T follicular helper cell (primary cell): Measurements from ENCODE around the gene NOL4.
"Not testable (repeated sequence)": the region's sequence is repeated elsewhere in the genome, so short reads cannot be mapped to it uniquely, and the experiment has no call there.

Experiments used
- DNase-seq: peaks from one replicate; pipeline ENCODE4 v3.0.0-alpha.2; 2020; ENCODE audit warnings: low read depth
- total RNA-seq, 2 experiments: gene quantifications; one replicate each; lab custom pipeline; 2026; lab: John Stamatoyannopoulos, UW

The NOL4 gene, protein sequence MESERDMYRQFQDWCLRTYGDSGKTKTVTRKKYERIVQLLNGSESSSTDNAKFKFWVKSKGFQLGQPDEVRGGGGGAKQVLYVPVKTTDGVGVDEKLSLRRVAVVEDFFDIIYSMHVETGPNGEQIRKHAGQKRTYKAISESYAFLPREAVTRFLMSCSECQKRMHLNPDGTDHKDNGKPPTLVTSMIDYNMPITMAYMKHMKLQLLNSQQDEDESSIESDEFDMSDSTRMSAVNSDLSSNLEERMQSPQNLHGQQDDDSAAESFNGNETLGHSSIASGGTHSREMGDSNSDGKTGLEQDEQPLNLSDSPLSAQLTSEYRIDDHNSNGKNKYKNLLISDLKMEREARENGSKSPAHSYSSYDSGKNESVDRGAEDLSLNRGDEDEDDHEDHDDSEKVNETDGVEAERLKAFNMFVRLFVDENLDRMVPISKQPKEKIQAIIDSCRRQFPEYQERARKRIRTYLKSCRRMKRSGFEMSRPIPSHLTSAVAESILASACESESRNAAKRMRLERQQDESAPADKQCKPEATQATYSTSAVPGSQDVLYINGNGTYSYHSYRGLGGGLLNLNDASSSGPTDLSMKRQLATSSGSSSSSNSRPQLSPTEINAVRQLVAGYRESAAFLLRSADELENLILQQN
- 0 reads per million in 2 experiments for total RNA-seq

DNA sequence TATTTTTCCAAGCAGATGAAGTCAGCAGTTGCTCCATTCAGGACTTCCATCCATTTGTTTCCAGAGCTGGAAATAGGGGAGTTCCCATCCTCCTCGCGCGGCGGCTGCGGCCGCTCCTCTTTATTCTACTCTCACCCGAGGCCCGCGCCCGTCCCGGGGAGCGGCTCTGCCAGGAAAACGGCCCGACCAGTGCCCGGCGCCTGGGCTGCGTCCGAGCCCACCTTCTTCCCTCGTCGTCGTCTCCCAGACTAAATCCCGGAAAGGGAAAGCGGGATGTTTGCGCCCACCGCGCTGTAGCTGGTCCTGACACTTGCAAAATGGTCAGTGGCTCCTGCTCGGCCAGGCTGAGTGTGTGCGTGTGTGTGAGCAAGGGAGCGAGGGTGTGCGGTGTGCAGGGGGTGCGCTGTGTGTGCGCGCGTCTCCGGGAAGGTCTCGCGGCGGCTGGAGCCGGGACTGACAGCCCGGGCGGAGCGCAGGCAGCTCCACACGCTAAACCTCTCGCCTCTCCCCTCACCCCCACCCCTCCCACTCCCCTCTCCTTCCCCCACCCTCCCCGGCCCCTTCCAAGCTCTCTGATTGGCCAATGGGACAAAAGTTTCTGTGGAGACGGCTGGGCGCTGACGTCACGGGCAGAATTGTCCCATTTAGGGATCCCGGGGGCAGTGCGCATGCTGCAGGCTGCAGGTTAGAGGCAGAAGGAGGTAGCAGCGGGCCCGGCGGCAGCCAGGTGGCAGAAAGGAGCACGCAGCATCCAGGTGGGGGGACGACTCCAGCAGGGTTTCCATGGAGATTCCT, at the start of gene NOL4:
NOL4 (minus strand) TSS at position 491 of the 795 bp plus-strand sequence. CDS start 1,660 bp downstream, outside the sequence.
- no peak for DNase-seq

DNA sequence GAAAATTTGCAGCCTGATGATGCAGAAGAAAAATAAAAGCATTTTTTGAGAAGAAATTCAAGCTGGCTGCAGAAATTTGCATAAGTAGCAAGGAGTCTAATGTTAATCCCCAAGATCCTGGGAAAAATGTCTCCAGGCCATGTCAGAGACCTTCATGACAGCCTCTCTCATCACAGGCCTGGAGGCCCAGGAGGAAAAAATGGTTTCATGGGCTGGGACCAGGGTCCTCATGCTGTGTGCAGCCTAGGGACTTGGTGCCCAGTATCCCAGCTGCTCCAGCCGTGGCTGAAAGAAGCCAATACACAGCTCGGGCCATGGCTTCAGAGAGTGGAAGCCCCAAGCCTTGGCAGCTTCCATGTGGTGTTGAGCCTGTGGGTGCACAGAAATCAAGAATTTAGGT, 41.3 kb upstream of the NOL4 start:
- not testable (repeated sequence) for DNase-seq

DNA sequence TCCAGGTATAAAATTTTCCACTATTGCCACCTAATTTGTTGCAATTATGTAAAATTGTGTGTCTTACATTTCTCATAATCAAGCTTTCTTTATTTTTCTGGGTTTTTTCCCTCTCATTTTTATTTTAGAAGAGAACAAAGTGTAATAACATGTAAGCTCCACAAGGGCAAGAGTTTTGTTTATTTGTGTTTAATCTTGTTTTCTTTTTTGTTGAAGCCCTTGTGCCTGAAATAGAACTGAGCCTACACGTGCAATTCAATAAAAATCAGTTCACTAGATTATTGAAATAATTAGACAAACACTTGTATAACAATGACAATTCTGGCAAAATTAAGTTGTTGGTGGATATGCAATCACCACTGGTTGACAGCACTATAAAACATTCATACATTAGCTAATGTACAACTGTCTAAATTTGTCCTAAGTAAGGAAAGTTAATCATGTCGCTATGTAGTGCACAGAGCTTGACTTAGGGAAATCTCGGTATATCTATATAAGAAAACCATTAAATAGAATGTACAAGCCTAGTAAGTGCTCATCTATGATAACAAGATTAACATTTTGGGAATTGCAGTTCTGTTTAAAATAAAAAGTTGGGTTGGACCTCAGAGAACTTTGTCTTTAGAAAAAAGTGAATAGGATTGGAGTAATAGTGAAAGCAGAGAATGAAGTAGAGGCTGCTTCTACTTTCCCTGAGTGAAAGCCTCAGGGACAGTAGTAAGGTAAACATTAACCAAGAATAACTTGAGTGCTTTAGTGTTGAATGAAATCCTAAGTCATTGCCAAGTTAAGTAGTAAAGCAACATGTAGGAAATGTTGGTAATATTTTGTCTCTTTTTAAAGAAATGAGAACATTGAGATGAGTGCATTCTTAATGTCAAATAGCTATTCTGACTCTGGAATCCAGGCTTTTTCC, 37.4 kb upstream of the NOL4 start:
- DNase-seq: no peak

DNA sequence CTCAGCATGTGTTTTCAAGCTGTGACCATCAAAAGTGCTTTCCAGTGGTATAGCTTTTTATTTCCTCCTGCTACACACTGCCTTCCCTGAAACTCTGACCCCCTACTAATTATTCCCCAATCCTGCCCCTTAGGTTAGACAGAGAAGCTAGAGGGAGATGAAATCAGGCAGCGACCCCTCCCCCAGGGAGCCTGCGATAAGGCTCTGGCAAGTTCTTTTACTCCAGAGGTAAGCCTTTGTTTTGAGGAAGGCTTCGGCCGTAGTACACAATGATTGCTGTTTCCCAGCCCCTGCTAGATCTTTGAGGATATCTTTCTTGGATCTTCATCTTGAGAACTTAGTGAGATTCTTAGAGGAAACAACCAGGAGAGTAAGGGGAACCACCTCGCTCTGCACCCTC, 33.5 kb upstream of the NOL4 start:
- no peak for DNase-seq

DNA sequence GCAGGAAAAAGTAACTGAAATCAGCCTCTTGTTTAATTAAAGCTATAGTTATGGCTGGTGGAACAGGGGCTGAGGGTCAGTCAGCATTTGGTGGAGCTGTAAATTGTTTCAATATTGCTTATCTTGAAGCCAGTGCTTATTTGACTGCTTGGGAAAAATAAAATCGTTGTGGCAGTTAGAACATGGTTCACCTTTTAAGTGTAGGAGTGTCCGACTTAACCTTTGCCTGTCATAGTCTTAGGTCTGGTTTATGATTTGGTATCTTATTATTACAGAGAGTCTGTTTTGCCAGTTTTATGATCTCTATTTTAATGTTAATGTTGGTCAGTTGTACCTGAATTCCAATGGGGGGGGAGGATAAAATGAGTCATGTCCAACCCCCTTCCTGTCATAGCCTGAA, 27.2 kb upstream of the NOL4 start:
- DNase-seq: no peak

DNA sequence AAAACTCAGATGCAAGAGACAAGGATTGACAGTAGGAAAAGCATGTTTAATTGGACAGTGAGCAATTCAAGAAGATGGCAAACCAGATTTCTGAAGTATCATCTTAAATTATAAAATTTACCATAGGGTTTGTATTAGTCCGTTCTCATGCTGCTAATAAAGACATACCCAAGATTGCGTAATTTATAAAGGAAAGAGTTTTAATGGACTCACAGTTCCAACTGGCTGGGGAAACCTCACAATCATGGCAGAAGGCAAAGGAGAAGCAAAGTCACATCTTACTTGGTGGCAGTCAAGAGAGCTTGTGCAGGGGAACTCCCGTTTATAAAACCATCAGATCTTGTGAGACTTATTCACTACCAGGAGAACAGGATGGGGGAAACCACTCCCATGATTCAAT, 24.0 kb upstream of the NOL4 start:
- no peak for DNase-seq

DNA sequence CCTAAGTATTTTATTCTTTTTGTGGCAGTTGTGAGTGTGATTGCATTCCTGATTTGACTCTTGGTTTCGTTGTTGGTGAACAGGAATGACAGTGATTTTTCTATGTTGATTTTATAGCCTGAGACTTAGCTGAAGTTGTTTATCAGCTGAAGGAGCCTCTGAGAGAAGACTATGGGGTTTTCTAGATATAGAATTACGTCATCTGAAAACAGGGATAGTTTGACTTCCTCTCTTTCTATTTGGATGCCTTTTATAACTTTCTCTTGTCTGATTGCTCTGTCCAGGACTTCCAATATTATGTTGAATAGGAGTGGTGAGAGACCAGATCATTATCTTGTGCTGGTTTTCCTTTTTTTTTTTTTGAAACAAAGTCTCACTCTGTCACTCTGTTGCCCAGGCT, 18.0 kb upstream of the NOL4 start:
- DNase-seq: no peak

DNA sequence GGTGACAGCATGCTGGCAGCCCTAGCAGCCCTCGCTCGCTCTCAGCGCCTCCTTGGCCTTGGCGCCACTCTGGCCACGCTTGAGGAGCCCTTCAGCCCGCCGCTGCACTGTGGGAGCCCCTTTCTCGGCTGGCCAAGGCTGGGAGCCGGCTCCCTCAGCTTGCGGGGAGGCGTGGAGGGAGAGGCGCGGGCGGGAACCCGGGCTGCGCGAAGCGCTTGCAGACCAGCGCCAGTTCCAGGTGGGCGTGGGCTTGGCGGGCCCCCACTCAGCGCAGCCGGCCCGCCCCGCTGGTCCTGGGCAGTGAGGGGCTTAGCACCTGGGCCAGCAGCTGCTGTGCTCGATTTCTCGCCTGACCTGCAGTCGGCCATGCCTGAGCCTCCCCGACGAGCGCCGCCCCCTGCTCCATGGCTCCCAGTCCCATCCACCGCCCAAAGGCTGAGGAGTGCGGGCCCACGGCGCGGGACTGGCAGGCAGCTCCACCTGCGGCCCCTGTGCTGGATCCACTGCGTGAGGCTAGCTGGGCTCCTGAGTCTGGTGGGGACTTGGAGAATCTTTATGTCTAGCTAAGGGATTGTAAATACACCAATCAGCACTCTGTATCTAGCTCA, 9.2 kb upstream of the NOL4 start:
- not testable (repeated sequence) for DNase-seq

DNA sequence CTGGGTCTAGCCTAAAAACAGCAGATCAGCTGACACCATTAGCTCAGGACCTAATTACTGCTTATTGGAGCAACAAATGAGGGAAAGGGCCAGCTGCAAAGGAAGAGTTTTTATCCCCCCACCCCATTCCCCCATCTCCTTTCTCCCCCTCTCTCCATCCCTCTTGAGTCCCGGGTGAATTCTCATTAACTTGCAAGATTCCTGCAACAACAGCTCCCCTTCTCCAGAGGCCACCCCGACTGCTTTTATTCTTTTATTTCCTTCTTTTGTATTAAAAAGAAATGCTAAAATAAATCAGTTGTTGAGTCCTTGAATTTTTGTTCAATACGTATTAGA, 473 bp upstream of the NOL4 start:
- no peak for DNase-seq

DNA sequence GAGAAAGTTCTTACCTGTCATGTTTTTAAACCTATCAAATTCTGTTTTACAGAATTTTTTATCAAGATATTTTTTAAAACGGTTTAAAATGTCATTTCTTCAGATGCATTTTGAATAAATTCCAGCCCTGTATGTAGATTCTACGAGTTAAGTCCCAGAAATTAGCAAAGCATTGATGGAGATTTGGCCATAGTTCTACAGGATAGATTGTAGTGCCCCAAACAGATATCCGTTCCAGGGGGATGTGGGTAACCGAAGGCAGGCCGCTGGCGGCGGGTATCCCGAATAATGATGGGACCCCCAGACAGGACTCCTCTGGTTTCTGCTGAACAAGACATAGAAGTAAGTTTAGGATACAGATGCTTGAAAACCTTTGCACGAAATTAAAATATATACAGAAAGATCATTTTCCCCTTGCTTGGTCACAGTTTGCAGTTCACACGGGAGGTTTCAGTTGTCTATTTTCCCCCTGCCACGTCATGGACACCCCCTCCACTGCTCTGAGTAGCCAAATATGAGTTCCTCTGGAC, 755 bp downstream of the NOL4 start:
- DNase-seq: no peak

DNA sequence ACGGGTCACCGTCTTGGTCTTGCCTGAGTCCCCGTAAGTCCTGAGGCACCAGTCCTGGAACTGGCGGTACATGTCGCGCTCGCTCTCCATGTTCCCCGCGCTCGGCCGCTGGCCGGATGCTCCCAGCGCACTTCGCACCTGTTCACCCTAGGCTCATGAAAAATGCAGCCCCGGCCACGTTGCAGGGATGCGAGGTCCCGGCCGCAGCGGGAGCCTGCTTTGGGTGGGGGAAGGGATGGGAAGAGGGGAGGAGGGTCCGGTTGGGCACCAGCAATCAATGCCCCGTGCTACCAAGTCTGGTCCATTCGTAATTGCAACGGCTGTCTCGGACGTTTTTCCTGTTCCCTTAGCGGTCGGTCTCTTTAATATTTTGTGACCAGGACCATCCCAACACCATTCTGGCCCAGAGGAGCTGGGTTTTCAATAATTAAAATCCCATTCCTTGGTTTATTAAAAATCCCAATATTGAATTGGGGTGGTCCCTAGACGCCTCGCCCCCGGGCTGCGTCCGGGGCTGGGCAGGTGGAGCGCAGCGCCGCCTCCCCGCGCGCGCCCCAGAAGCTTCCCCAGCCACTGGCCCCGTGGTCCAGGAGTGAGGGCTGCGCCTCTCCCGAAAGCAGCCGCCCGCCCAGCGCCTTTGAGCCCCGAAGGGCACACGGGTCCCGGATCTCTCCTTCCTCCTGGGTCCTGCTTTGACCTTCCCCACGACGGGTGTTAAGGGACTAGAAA, 1.4 kb downstream of the NOL4 start:
- no peak for DNase-seq

DNA sequence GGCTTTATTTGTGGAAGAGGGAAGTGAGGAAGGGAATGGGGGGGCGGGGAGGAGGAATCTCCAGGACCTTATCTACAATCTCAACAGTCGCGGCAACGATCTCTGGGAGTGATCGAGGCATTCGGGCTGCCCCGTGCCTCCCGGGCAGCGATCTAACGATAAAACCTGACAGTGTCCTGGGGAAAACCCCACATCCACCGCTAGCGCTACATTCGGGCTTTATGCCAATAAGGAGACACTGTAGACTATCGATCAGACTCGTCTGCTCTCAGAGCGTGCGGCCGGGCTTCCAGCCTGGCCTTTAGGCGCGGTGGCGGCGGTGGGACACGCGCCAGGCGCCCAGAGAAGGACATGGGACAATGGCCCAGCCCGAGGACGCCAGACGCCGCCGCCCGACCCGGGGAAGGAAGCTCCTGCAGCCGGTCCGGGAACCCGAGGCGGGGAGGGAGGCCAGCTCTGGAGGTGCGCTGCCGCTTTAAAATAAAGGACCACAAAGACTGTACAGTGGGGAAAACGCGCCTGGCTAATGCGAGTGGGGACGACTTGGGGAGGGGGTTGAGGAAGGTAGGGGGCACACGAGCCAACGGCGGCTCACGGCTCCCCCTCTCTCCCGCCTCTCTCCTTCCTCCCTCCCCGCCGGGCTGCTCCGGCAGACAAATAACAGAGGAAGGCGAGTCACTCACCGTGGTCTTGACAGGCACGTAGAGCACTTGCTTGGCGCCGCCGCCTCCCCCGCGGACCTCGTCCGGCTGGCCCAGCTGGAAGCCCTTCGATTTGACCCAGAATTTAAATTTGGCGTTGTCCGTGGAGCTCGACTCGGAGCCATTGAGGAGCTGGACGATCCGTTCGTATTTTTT, 2.2 kb downstream of the NOL4 start:
- no peak for DNase-seq

DNA sequence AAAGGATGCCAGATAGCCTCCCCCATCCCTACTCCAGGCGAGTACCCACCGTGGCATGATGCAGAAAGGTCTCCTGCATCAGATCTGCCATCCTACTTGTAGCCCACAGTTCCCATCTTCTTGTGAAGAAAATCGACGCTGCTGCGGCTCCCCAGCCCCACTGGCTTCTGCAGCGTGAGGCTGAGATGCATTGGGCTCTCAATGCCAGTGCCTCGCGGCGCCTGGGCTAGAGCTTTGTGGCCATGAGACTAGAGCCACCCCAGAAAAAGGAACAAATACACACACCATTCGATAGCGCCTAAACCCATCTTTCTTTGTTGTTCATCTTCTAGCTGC, 2.8 kb downstream of the NOL4 start:
- no peak for DNase-seq

DNA sequence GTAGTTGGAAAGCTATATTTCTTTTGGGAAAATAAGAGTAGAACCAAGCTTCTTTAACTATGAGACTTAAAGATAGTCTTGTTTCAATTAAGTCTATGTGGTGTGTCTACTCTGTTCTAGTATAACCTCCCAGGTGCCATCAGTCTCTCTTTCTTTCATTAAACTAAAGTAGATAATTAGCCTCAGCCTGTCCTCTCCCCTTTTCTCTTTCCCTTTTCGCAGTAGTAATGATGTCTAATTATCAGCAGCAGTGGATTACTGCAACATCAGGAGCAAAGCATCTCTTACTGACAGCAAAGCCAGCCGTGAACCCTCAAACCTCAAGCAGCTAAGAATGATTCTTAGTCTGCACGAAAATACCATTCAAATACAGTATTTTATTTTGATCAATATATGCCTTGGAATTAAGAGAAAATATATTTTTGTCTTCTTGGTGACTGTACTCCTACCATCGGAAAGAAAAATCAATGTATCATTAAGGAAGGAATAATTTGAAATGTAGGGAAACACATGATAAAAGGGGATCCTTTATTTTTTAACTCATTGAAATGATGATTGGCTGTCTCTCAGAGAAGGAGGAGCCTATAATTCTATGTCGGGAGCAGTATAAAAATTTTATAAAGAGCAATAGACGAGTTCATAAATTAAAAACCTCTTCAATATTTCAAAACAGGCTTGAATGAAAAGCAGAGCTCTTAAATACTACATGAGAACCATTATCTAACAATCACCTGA, 4.5 kb downstream of the NOL4 start:
- DNase-seq: no peak

DNA sequence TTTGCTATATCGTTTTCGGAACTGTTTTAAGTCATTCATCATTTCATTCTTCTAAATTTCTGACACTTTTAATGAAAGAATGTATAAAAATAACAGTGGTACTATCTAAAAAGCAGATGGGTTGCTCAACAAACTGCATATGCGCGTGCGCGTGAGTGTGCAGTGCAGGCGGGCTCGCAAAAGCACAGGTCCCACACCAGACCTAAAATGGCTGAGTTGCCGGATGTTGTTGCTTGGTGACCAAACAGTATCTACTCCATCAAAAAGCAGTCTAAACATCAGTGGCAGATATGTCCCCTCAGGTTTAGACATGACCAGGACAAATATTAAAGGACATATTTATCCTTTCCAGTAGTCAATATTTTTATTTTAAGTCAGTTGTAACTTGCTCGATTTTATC, 5.1 kb downstream of the NOL4 start:
- no peak for DNase-seq

DNA sequence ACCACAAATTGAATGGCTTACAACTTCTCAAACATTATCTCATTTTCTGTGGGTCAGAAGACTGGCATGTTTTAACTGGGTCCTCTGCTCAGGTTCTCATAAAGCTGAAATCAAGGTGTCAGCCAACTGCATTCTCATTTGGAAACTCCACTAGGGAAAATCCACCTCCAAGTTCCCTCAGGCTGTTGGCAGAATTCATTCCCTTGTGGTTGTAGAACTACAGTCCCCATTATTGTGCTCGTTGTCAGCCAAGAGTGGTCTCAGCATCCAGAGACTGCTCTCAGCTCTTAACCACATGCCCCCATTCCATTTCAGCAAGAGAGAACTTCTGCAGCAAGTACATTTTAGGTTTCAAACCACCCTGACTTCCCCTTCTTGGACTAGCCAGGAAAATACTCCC, 12.2 kb downstream of the NOL4 start:
- DNase-seq: no peak

DNA sequence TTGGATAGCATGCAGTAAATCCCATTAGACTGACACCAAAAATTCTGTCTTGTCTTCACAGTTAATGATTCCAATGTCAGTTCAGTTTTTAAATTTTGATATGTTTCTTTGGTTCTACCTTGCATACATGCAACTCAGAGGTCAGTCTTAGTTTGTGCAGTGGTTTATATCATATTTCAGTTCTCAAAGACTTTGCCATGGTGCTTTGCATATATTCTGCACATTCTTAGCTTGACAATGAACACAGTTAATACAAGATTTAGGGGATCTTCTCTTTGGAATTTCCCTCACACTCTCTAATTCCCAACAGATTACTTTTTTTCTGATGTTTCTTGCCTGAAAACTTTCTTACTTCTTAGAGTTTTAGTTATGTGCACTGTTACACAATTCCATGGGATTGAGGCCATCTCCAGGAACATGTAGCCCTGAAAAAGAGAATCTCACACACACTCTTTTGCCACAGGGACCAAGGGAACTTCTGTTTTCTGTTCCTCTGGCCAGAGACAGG, 17.3 kb downstream of the NOL4 start:
- no peak for DNase-seq

DNA sequence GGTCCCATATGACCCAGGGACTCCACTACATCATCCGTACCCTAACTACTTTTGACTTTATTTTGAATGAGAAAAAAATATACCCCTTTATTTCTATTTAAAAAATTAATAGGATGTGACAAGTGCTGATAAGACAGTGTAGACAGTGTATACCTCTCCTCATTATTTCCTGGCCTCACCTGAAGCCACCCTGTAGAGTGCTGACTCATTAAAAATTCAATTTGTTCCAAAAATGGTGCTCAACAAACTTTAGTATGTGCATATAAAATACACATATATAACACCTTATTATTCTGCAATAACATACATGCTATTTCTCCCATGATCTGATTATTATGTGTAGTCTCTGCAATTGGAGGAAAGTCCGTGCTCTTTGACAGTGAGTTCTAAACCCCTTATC, 20.8 kb downstream of the NOL4 start:
- DNase-seq: no peak

DNA sequence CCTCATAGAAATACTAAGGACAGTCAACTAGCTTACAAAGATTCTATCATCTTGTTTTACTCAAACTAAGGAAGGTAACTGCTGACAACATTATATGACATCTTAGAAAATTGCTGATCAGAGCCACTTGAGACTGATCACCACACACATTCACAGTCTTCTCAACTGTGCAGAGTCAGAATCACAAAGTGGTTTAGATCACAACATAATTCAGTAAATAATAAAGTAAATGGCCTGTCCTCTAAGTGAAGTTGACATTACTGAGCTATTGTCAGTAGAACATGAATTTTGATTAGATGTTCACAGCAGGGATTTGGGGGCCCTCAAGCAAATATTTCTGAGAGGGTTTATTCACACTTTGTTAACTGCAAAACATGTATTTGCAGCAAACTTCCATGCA, 28.5 kb downstream of the NOL4 start:
- no peak for DNase-seq
